ENCODE results near the gene PADI2.

The PADI2 gene

DNA sequence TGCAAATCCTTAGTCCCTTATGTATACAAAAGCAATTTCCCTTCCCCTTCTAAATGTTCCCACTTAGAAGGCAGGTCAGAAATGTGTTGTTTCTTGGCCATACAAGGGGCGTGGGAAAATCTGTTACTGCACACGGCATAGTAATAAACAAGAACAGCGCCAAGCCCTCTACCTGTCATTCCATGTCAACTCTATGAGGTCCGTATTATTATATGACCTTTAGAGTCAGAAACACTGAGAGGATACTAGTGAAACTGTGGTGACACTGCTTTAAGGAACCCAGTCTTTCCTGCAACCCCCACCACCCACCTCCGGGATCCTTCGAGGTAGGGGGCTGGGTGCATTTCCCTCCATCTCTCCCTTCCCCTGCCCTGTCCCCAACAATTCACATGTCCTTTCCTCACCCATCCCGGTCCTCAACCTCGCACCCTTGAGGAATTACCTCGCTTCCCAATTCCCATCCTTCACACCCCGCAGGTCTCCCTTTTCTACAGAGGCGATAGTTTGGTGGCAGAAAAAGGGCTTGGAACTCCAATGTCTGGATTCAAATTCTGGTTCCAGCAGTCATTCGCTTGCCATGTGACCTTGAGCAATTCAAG, 66.1 kb downstream of the PADI2 start:
- FAIRE-seq = no peak

DNA sequence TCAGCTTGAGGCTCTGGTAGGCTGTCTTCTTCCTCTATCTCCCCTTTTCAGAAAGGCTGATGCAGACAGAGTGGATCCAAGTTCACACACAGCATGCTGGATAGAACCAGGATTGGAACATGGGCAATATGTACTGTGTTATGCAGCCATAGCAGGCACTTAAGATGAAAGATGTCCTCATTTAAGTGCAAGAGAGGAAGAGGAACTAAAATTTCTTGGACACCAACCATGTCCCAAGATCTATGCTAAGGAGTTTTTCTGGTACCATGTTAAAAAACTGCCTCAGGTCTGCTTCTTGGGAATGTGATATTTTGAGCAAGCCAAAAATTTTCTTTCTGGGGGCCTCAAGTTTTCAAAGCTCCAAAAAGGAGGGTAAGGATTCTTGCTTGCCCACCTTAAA, 66.6 kb downstream of the PADI2 start:
- FAIRE-seq = no peak

- no peak for FAIRE-seq
Measured at GRCh38 chr1:17052038-17052437, 67.2 kb downstream of the PADI2 start.

DNA sequence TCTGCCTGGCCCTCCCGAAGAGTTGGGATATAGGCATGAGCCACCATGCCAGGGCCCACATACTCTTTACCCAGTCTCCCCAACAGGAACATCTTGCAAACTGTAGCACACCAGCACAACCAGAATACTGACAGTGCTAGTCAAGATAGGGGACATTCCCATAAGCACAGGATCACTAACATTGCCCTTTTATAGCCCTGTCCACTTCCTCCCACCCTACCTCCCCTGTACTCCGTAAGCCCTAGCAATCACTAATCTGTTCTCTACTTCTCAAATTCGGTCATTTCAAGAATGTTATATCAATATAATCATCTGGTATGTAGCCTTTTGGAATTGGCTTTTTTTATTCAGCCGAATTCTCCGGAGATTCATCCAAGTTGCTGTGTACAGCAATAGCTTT, 71.3 kb downstream of the PADI2 start:
- FAIRE-seq = no peak

- no peak for FAIRE-seq
Measured at GRCh38 chr1:17046334-17046657, 73.0 kb downstream of the PADI2 start.

- FAIRE-seq = peak; percentile 98
Measured at GRCh38 chr1:17045634-17046333, 73.5 kb downstream of the PADI2 start.

- FAIRE-seq = no peak
Measured at GRCh38 chr1:17045150-17045549, 74.1 kb downstream of the PADI2 start.

GRCh38 chr1:17043676-17044075, 75.6 kb downstream of the PADI2 start:
- FAIRE-seq = no peak

DNA sequence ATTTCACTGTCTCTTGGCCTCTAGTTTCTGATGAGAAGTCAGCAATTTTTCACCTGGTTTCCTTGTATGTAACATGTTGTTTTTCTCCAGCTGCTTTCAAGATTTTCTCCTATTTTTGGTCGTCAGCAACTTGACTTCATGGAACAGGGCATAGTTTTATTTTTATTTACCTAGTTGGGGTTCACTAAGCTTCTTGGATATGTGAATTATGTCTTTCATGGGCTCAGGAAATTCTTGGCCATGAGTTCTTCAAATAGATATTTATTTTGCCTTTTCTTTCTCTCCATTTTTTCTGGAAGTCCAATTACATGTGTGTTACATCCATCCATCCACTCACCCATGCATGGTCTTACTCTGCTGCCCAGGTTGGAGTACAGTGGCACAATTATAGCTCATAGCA, 79.1 kb downstream of the PADI2 start:
- no peak for FAIRE-seq

DNA sequence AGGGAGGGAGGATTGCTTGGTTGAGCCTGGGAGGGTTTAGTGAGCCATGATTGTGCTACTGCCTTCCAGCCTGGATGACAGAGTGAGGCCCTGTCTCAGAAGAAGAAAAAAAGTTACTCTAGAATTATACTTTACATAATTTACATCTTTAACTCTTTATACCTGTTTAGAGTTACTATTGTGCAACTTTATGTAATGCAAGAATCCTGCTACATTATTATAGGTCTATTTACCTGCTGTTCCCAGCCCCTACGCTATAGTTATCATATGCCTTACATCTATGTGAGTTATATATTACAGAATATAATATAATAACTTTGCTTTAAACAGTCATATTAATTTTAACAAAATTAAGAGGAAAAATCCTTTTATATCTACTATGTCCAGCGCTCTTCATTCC, 79.7 kb downstream of the PADI2 start:
- FAIRE-seq = no peak

GRCh38 chr1:17033481-17033880, 85.8 kb downstream of the PADI2 start:
- FAIRE-seq = no peak

DNA sequence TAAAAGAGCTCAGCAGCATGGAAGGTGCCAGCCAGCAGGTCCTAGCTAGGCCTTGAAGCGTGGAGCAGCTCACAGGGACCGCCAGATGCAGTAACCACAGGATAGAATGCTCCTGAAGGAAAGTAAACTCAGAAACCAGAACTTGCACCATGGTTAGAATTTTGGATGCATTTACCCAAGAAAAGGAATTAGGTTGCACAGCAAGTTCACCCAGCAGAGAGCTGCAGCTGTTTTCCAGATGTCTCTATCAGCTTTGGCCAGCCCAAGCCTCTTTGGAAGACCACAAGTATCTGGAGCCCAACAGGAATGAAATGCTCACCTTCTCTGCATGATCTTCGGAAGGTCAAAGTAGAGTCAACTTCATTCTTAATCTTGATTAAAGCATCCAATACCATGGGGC, 86.5 kb downstream of the PADI2 start:
- FAIRE-seq = no peak

DNA sequence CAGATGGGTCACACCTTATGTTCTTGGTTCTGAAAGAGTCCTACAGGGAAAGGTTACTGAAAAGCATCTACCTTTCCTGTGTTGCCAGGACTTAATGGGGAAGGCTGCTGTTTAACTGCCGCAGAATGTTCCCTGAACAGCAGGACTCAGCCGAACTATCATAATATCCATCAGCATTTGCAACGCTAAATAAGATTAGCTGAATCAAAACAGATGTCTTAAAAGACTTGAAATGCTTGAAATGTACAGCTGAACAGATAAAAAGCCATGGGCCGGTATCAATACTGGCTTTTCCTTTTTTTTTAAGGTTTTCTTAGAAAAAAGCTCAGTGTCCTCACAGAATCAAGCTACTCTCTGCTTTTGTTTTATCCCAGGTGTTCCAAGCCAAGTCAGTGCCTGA, 87.8 kb downstream of the PADI2 start:
- FAIRE-seq = no peak

DNA sequence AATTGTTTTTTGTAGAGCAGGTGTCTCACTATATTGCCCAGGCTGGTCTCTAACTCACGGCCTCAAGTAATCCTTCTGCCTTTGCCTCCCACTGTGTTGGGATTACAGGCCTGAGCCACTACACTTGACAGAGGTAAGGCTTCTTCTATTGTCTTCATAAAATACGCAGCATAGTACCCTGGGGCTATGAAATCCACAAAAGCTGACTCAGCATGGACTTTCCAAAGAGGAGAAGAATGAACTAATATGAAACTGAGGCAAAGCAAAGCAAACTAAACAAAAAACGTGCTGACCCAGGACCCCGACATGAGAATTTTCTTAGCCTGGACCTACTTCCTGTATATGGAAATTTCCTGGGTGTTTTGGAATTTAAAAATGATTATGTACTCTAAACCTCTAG, 89.0 kb downstream of the PADI2 start:
- FAIRE-seq = no peak

DNA sequence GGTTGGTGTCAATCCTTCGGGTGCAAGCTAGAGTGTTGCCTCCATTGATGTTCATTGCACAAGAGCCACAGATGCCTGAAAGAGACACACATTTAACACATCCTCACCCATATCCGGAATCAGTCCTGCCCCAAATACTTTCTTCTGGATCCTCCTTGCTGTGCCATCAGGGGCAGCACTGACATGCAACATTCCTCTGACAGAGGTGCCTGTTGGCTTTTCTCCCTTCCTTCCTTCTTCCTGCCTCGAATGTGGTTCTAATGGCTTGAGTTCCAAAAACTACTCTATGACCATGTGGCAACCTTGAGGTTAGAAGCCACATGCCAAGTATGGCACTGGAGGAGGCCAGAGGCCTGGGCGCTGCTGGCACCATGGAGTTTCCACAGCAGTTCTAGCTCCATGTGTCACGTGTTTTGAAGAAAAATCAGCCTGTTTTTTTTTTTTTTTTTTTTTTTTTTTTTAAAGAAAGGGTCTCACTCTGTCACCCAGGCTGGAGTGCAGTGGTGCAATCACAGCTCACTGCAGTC, 90.5 kb downstream of the PADI2 start:
- FAIRE-seq = no peak

DNA sequence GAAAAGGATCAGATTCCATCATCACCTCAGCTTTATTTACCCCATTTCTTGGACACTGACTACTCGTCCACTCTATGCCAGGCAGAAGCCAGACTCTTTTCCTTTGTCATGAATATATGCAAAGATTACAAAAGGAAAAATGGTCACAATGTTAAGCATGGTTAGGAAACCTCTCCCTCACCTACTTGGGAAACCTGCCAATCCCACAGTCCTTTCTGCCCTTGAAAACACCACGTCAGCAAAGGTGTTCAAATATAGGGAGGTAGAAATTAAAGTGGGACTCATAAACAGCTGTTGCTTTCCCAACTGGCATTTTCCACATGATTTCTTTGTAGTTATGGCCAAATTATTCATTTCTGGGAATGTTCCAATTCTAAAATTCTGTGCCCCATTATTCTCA, 91.4 kb downstream of the PADI2 start:
- FAIRE-seq = no peak

DNA sequence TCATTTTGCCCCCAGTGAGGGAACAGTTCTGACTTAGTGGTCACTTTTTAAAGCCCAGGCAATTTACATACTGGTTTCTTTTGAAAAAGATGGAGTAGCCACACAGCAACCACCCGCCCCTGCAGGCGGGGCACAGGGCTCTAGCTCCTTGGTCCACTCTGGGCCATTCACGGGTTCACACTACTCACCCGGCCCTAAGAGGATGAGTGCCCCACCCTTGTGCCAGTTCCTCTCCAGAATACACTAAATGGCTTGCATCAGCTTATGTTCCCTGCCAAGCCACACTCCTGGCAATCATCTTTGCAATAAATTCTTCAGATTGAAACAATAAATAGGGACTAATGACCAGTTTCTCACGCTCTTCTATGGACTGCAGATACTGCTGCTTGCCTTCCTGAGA, 91.8 kb downstream of the PADI2 start:
- no peak for FAIRE-seq

DNA sequence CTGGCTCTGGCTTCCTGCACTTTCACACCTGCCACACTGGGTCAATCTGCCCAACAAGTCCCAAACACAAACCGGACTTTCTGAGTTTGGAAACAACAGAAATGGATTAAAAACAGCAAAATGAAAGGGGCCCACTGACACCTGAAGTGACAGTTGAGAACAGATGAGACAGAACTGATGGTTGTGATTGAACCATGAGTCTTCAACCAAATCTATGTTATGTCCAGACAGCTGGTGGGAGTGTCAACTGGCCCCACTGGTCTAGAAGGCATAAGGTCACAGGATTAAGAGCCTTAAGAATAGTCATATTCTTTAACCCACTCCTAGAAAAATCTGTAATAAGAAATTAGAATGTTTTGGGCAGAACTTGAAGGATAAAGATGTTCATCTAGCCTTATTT, 94.5 kb downstream of the PADI2 start:
- FAIRE-seq = no peak

DNA sequence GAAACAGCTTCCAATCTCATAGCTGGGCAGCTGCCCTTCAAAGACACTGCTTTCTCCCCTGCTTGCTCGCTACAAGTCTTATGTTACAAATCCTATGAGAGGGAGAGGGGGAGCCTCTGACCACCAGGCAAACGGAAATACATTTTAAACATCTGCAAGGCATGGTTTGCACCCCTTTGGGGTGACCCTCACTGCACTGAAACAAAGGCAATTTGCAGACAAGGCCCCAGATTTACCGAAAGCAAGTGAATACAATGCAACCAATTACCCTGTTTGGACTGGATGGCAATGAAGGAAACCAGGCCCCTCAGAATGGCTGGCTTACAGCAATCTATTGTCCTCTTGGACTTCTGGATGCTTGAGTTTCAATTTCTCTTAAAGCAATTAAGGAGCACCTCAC, 95.7 kb downstream of the PADI2 start:
- FAIRE-seq = no peak

DNA sequence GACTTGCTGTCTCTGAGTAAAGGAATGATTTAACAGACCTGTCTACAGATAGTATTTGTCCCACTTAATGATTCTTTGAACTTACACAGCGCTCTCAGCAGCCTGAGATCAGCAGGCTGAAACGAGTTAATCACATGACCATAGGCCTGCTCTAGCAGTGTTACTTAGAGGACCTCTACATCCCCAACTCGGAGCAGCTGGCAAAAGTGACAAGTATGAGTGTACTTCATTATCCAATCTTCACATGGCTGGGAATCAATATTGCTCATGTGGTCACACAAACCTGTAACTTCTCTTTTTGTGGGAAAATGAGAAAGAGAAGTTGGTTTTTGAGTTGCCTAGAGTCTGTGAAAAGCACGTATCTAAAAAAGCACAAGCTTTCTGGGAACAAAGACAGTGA, 96.1 kb downstream of the PADI2 start:
- FAIRE-seq = no peak

GRCh38 chr1:17021896-17022295, 97.4 kb downstream of the PADI2 start:
- no peak for FAIRE-seq

GRCh38 chr1:17020502-17020901, 98.7 kb downstream of the PADI2 start:
- FAIRE-seq = no peak

DNA sequence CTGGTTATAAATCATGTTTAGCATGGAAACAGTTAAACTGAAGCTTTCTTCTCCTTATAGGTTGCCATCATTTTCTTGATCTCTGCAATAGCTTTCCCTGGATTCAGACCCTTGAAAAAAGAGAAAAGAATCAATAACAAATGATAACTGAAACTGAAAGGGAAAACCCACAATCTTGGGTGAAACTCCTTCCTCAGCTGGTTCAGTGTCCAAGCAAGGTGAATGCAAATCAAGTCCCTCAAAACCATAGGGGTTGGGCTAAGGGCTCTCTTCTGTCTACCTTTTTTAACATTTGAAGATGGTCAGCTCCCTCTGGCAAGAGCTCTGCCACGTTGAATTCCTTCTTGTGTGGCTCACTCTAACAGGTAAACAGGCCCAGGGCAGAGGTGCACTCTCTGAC, 100.4 kb downstream of the PADI2 start:
- peak; percentile 71 for FAIRE-seq

DNA sequence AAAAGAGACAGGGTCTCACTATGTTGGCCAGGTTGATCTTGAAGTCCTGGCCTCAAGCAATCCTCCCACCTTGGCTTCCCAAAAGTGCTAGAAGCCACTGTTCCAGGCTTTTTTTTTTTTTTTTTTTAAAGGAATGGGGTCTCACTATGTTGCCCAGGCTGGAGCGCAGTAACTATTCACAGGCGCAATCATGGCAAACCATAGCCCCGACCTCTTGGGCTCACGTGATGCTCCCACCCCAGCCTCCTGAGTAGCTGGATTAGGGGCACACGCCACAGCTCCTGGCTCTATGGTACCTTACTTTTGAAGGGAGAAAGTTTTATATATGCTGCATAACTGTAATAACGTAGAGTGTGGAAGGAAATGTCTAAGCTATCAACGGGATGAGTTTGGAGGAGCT, 101.8 kb downstream of the PADI2 start:
- FAIRE-seq = no peak
